HG03097 (cell line): ENCODE results near the gene IP6K2.

Source experiments
- ATAC-seq: cut with Tn5 transposase; IDR thresholded peaks from one replicate; pipeline ENCODE4 v1.9.1; 2021; ENCODE audit not compliant: unreplicated experiment, low FRiP score

The IP6K2 gene

DNA sequence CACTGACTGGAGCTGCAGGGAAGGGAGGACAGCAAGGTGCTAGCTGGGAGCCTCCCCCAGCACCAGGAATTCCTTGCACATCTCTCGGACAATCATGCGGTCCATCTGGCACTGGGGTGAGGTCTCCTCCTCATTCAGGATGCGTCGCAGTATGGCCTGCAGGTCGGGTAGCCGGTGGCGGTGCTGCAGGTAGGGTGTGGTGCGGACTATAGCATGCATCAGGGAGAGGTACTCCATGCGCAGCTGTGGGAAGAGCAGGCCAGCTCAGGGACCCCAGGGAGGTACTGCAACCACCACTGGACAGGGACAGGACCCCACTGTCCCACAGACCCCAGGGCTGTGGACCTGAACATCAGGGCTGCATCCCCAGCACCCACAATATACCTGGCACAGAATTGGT is 42.5 kb downstream of the IP6K2 start:
- no peak for ATAC-seq

DNA sequence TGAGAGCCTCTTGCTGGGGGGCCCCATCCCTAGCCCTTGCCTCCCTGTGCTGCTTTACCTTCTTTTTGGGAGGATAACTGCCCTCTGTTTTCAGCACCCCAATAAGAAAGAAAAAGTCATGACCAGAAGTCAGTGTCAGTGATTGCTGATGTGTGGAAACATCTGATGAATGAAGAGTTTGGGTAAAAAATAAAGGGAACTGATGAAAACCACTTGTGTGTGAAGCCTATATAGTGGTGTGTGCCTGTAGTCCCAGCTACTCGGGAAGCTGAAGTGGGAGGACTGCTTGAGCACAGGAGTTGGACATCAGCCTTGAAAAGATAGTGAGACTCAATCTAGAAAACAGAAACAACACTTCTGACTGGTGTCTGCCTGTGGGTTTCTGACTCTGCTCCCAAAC is 44.5 kb downstream of the IP6K2 start:
- no peak for ATAC-seq

DNA sequence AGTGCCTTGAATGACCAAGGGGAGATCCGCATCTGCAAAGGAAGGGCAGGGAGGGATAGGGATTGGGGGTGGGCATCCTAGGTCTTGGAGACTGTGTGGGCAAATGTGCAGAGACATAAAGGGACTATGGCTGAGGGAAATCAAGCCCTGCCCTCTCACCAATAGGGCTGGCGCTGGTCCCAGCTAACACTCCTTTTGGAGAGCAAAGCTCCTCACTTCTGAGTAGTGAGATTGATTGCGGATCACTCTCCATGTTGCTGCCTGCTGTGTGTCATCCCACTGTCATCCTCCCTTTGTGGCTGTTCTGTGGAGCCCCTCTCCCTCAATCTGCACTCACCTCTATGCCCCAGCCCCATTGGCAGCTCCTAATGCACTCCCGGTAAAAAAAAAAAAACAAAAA is 52.1 kb downstream of the IP6K2 start:
- no peak for ATAC-seq

DNA sequence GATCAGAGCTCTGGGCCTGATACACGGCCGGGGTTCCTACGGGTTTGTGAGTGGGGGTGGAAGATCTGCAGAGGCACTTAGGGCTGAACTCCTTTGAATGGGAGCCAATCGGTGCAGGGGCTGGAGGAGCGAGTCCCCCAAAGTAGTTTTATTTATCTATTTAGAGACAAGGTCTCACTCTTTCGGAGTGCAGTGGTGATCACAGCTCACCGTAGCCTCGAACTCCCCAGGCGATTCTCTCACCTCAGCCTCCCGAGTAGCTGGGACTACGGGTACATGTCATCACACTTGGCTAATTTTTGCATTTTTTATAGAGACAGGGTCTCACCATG is 52.7 kb downstream of the IP6K2 start:
- no peak for ATAC-seq

DNA sequence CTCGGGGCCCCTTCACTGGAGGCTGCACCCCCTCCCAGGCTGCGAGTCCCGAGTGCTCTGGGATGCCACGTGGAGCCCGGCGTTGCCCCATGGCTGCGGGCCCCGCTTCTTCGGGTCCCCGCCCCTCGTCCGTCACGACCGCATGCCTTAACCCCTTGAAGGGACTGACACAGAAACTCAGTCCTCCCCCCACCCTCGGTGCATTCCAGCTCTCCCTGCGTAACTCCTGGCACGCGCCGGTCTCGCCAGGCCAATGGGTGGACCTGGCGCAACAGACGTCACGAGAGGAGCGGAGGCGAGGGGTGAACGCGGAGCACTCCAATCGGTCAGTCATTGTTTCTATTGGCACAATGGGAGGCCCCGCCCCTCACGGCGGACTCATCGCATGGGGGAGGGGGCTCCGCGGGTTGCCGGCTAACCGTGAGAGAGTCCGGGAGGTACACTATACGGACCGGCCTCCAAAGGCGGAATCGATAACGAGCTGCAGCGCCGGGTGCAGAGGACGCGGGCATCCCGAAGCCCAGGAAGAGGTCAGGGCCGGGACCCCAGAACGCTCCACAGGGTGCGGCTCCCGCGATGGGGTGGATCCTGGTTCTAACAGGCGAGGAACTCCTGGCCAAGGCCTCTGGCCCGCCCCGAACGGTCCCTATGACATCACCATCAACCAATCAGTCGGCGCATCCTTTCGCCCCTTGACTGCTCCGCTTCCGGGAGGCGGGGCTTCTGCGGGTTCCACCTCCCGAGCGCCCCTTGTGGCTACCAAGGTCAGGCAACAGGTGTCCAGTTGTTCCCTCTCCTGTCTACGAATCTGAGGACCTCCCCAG is 53.3 kb downstream of the IP6K2 start:
- ATAC-seq: peak; percentile 78

DNA sequence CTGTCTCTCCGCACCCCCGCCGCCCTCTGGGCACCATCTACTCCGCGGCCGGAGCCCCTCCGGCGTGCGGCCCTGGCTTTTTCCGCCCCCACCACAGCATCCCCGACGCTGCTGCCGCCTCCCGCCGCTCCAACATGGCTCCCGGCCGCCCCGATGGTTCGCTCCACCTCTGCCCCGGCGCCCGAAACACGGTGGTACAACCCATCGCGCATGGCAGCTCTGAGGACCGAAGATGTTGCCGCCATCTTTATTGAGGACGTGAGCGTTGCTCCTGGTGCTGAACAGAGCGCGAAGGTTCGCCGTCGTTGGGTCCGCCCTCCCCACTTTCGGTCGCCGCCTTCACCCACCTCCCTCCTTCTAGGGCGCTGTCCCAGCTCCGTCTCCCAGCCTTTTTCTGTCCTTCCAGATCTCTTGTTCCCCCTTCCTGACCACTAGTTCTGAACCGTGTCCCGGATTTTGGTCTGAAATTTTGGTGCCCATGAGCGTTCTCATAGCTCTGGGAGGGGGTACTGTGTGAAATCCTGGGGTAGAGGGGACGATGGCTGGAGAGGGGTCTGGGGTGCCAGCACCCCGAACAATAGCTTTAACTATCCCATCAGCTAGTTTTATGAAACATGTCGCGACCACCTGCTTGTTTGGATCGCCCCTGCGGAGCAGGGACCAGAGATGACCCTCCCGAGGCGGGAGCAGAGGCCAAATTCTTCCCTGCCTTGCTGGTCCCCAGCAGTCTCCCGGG is 54.1 kb downstream of the IP6K2 start, which contains the start of gene CELSR3:
CELSR3 (minus strand) TSS at position 134 of the 736 bp plus-strand sequence. CDS start 252 bp downstream, outside the sequence.
- ATAC-seq: no peak

DNA sequence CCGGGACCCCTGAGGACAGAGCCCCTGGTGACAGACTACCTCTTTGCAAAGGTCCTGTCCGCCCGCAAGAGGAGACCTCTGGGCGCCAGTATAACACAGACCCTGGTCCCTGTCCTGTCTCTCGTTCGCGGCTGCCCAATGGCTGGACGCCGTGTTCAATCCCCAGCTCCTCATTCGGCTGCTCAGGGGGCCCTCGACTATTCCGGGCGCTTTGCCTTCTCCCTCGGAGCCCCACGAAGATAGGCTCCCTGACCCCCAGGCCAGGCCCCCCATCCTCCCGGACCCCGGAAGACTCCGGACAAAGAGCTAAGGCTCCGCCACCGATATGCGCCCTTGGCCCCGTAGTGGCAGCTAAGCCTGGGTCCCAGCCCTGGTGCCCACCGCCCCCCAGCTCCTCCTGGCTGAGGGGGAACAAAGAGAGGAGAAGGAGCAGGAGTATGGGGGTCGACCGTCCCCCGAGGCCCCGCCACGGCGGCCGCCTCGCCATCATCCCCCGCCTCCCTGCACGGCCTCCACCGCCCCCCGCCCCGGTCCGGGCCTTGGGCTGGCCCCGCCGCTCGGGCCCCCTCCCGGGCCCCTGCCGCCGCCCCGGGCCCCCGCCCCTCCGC is 54.8 kb downstream of the IP6K2 start:
- ATAC-seq: no peak

DNA sequence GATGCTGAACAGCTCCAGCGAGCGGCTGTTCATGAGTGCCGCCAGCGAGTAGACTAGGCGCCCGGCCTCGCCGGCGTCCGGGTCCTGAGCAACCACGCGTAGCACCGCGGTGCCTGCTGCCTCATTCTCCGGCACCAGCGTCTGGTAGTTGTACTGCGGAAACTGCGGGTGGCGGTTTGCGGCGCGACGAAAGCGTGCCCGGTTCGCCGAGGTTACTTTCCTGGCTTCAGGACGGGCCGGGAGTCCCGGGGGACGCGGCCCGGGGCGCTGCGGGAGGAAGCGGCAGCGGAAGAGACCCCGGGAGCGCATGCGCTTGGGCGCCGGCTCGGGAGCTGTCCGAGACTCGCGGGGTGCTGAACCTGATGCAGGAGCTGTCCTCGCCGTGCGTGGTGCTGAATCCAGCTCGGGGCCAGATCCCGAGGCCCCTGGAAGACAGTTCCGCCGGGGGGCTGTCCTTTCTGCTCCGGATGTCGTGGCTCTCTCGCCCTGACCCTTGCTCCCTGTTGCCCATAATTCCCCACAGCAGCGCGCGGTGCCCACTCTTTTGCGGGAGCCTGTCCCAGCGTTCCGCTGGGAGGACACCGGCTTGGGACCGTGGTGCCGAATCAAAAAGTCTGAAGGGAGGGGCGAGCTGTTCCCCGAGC is 55.4 kb downstream of the IP6K2 start:
- ATAC-seq: peak; percentile 38

DNA sequence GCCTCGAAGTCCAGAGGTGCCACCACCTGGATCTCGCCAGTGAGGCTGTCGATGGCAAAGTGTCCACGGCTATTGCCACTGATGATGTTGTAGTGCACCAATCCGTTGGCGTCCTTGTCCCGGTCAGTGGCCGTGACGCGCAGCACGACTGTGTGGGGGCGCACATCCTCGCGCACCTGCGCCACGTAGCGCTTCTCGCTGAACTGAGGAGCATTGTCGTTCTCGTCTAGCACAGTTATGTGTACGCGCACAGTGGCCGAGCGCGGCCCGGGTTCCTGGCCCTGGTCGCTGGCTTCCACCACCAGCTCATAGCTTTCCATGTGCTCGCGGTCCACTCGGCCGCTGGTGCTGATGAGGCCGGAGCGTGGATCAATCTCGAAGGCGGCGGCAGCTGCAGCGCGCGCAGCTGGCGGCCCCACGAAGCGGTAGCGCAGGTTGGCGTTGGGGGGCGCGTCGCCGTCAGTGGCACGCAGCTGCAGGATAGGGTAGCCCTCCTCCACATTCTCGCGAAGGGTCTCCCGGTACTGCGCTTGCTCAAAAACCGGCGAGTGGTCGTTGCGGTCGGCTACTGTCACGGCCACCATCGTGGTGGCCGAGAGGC is 56.1 kb downstream of the IP6K2 start:
- ATAC-seq: no peak

DNA sequence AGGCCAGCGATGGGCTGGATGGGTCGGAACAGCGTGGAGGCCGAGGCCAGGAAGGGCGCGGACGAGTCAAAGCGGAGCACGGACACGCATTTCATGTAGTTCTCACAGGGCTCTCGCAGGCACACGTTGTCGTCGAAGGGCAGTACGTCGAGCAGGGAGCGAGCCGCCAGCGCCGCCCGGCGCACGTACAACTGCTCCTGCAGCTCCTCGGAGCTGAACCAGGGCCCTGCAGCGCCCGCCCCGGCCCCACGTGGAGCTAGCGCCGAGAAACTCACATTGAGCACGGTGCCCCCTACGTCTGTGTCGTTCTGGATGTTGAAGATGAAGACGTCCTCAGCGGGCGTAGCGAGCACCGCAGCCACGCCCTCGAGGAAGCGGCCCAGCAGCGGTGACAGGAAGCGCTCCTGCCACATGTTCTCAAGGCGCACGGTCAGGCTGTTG is 60.2 kb downstream of the IP6K2 start:
- no peak for ATAC-seq

DNA sequence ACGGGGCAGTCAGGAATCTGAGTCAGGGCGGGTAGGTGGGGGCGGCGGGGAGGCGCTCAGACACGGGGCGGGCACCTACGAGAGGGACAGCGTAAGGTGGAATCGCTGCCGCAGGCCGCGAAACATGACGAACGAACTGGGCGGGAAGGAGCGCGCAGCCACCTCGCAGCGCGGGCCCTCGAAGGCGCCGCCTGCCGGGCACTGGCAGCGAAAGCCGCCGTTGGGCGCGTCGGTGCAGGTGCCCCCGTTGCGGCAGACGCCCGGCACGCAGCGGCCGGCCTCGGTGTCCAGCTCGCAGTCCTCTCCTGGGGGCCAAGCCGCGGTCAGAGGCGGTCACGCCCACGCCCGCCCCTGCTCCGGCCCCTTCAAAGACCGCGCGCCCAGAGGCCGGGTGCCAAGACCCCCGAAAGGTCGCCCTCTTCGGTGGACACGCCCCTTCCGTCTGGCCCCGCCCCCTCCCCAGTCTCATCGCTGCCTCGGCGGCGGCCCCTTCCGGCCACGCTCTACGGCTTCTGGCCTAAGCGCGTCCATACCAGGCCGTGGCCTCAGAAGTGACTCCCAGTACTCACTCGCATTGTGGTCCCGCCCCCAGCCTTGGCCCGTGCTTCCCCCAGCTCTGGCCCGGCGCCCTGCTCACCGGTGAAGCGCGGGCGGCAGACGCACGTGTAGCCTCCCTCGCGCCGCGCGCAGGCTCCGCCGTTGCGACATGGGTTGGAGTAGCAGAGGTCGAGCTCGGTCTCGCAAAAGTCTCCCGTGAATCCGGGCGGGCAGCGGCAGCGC is 60.8 kb downstream of the IP6K2 start:
- ATAC-seq: peak; percentile 55

DNA sequence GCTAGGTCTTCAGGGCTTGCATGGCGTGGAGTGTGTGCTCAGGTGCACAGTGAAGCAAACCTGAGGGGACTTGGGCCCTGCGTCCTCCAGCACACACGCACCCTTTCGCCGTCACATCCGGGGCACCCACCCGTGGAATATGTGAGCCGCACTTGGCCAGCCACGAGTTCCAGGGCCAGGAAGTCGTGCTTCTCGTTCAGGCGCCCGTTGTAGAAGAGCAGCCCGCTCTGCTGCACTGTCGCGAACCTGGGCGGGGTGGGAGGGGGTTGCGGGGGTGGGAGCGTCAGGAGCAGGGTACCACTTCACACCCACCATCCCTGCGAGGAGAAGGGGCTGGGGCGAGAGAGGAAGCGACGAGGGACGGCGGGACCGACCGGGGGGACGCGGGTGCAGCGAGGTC is 61.4 kb downstream of the IP6K2 start:
- no peak for ATAC-seq

DNA sequence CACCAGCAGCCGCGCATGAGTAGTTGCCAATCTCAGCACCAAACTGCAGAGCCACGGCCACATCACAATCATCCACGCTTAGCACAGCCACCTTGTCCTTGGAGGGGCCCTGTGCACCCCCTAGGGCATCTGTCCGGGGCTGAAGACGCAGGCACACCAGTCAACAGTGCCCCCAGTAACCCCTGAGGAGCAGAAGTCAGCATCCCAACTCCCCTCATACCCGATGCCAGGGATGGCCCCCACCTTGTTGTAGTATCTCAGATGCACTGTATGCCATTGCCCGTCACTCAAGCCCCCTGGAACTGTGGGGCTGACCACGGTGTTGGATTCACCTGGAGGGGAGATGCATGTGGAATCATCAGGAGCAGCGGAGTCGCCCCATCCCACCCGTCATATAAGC is 62.0 kb downstream of the IP6K2 start:
- no peak for ATAC-seq

DNA sequence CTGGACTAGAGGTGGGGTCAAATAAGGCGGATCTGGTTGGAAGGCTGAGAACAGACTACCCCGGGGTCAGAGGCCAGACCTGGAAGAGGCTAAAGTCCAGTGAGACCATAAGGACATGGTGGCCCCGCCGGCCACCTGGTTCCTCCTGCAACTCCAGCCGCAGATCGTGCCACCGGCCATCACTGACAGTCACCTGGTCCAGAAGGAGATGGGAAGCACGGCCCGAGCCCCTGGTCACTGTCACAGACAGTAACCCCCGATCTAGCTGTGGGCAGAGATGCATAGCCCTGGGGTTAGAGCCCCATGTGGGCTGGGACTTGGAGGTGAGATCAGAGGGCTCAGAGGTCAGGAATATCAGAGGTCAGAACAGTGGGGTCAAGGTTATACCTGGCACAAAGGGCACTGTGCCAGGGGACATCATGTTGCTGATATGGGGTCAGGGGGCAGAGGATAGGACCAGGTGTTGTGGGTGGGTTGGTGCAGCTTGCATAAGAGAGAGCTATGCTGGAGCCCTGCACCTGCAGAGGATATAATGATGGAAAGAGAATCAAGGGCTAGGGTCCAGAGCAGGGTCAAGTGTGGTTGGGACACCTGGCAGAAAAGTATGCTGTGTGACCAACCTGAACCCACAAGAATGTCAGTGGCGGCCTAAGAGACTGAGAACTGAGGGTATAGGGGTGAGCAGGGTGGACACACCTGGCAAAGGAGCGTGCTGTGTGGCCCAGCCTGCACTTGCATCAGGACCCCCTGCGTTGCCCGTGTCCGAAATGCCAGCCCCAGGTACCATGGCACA is 63.9 kb downstream of the IP6K2 start:
- no peak for ATAC-seq

DNA sequence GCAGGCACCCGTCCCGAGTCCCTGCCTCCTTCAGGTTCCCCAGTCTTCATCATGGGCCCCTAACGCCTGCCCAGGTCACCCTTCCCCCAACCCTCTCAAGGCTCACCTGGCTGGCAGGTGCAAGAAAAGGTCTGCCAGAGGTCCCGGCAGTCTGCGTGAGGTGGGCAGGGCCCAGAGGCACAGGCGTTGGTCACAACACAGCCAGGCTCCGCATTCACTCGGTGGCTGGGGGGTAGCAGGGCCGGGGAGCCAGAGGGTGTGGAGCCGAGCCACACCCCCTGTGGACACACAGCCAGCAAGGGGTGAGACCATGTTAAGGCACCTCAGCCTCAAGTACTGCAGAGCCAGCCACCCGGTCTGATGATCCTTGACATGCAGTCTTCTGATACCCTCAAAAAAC is 65.2 kb downstream of the IP6K2 start:
- ATAC-seq: no peak

DNA sequence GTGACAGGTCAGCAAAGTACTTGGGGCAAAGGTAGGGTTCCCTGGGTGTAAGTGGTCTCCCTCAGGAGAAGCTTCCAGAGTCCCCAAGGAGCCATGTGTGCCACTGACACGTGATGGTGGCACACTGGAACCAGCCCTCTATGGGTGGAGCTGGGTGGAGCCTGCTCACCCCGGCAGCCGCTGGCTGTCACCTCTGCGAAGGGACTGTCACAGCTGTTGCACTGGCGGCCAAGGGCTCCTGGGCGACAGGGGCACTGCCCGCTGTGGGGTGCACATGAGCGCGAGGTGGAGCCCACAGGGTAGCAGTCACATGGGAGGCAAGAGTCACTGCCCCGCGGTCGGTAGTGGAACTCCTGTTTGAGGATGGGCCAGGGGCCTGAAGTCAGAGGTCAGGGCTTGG is 66.3 kb downstream of the IP6K2 start:
- no peak for ATAC-seq

DNA sequence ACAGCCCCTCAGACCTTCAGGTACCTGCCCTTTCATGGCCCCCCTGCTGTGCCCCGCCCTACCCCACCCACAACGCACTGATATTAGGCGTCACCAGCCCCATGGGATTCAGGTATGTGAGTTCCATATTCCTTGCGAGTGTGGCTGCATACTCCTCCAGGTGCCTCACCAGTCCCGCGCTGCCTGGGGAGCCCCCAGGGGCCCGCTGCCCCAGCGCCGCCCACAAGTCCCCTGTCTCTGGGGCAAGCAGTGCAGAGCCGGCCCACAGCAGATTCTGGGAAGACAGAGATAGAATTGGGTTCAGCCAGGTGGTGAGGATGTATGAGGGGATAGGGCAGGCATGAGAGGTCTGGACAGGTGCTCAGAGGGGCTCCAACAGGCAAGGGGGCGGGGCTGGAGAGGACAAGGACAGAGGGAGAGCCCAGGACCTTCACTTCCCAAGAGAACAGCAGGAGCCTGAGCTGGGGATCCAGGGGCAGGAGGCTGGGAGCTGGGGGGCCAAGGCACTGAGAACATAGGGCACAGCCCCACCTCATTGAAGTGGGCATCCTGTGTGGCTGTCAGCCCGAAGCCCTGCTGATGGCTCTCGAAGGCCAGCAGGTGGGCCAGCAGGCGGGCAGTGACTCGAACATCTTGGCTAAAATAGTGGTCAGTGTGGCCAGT is 68.7 kb downstream of the IP6K2 start:
- no peak for ATAC-seq

DNA sequence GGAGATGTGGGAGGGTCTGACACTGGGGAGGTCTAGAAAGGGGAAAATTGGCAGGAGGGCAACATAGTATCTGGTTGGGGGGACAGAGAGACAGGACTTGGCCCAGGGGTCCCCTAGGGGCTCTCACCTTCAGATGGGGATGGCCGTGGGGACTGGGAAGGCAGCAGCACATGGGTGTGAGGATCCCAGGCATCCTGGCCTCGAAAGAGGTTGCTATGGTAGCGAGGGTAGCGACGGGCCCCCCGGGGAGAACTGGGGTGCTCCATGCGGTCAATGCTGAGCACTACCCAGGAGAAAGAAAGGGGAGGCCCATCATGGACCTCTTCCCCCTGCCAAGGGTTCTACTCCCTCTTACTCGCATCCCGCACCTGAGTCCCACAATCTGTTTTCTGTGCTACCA is 69.3 kb downstream of the IP6K2 start:
- ATAC-seq: no peak
